CD4-positive, CD25-positive, alpha-beta regulatory T cell (primary cell): ENCODE measurements around the gene TC2N. TPM values are rescaled to one million over a fixed set of nuclear protein-coding genes. Genes with fewer than 3 reads are reported as not detected.
"Not testable (repeated sequence)": the region's sequence is repeated elsewhere in the genome, so short reads cannot be mapped to it uniquely, and the experiment has no call there.

Experiments
- ATAC-seq, 2 donors: fragments of 150-1000 bp; cut with Tn5 transposase; one replicate each; pipeline ENCODE4 v1.10.0; 2021; ENCODE audit warnings: low read depth in 2 of 2, moderate number of reproducible peaks in 2 of 2, moderate library complexity in 1 of 2
- DNase-seq, 3 donors: peaks; one replicate each; pipeline versions ENCODE4 v3.0.0 to v3.0.0-alpha.2; 2012 to 2022; ENCODE audit warnings: mixed read lengths in 1 of 3
- H3K27ac ChIP-seq: one replicate; pipeline ENCODE4 v1.7.0; 2013; ENCODE audit warnings: mild to moderate bottlenecking, low read length; ENCODE audit not compliant: insufficient read depth, poor library complexity, severe bottlenecking
- H3K27me3 ChIP-seq: one replicate; pipeline ENCODE4 v1.7.0; 2013; ENCODE audit warnings: low read length; ENCODE audit not compliant: control insufficient read depth, insufficient read depth
- H3K36me3 ChIP-seq: one replicate; pipeline ENCODE4 v1.7.0; 2013; ENCODE audit warnings: mild to moderate bottlenecking, low read length, moderate library complexity; ENCODE audit not compliant: control insufficient read depth, insufficient read depth
- H3K4me1 ChIP-seq: 2 replicates; pipeline ENCODE4 v1.7.0; 2013; ENCODE audit warnings: mild to moderate bottlenecking, low read length; ENCODE audit not compliant: insufficient read depth, control insufficient read depth, poor library complexity, severe bottlenecking
- H3K4me3 ChIP-seq: one replicate; pipeline ENCODE4 v1.7.0; 2013; ENCODE audit warnings: low read depth, mild to moderate bottlenecking, low read length, moderate library complexity
- H3K9me3 ChIP-seq, 2 experiments: 1 replicate in 1 of 2; 2 replicates in 1 of 2; pipeline ENCODE4 v1.7.0; 2013; ENCODE audit warnings: low read length in 2 of 2, mild to moderate bottlenecking in 1 of 2, moderate library complexity in 1 of 2; ENCODE audit not compliant: control insufficient read depth in 2 of 2
- H3K27ac Mint-ChIP-seq, 3 donors: one replicate each; pipeline ENCODE4 v1.8.0; 2020 to 2022; ENCODE audit warnings: mild to moderate bottlenecking in 3 of 3, mixed read lengths in 3 of 3, moderate library complexity in 2 of 3
- H3K27me3 Mint-ChIP-seq: one replicate; pipeline ENCODE4 v1.8.0; 2022; ENCODE audit warnings: mild to moderate bottlenecking, mixed read lengths
- H3K36me3 Mint-ChIP-seq: one replicate; pipeline ENCODE4 v1.8.0; 2020; ENCODE audit warnings: mixed read lengths
- H3K4me1 Mint-ChIP-seq, 4 donors: one replicate each; pipeline ENCODE4 v1.8.0; 2020 to 2022; ENCODE audit warnings: mixed read lengths in 4 of 4, mild to moderate bottlenecking in 1 of 4
- H3K4me3 Mint-ChIP-seq, 4 donors: one replicate each; pipeline ENCODE4 v1.8.0; 2020 to 2022; ENCODE audit warnings: mild to moderate bottlenecking in 4 of 4, mixed read lengths in 4 of 4, moderate library complexity in 3 of 4
- H3K9me3 Mint-ChIP-seq, 7 donors: one replicate each; pipeline ENCODE4 v1.8.0; 2020 to 2022; ENCODE audit warnings: mixed read lengths in 7 of 7, mild to moderate bottlenecking in 3 of 7, moderate library complexity in 2 of 7
- polyA plus RNA-seq, 4 donors: library from polyadenylated mRNA; unstranded; fragments of 300-500 nt; fragmentation: Illumina TruSeq; gene quantifications; one replicate each; pipeline ENCODE4 v1.2.3, GENCODE V29; 2021
- total RNA-seq: library from RNA; stranded (reverse); gene quantifications from one replicate; pipeline ENCODE4 v1.2.3, GENCODE V29; 2022

The TC2N gene
- total and polyA plus RNA-seq, 5 donors from 2014 or later, result 68.8 to 138 (median 98.5) TPM

DNA sequence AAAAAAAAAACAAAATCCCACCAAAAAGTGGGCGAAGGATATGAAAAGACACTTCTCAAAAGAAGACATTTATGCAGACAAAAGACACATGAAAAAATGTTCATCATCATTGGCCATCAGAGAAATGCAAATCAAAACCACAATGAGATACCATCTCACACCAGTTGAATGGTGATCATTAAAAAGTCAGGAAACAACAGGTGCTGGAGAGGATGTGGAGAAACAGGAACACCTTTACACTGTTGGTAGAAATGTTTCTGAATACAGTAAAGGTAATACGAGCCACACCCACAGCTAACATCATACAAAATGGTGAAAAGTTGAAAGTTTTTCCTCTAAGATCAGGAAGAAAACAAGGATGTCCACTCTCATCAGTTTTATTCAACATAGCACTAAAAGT is 127.5 kb downstream of the TC2N start:
- DNase-seq, H3K27ac Mint-ChIP-seq, H3K36me3 ChIP-seq, H3K27me3 ChIP-seq, H3K4me3 Mint-ChIP-seq, H3K9me3 ChIP-seq, H3K9me3 Mint-ChIP-seq, H3K27ac ChIP-seq, ATAC-seq, H3K36me3 Mint-ChIP-seq, H3K4me1 Mint-ChIP-seq, H3K4me3 ChIP-seq, H3K4me1 ChIP-seq: not testable (repeated sequence)
- H3K27me3 Mint-ChIP-seq, result peaks cover 22% of the 10 kb centered on the region

- ATAC-seq (no peak), DNase-seq (no peak)
- no peaks in the 10 kb centered on the region for H3K36me3 ChIP-seq
- no peak overlapping the region for H3K27ac Mint-ChIP-seq
- H3K36me3 Mint-ChIP-seq, result peaks cover 5% of the 10 kb centered on the region
- peaks cover 2% of the 10 kb centered on the region for H3K27me3 ChIP-seq
- H3K9me3 Mint-ChIP-seq, result peaks cover 0 to 5% (median 0%) of the 10 kb centered on the region in 7 donors
- H3K27me3 Mint-ChIP-seq, result peaks cover 25% of the 10 kb centered on the region
- H3K4me1 Mint-ChIP-seq, result no peaks in the 10 kb centered on the region
- H3K4me1 ChIP-seq, result no peaks in the 10 kb centered on the region
- no peaks in the 10 kb centered on the region for H3K9me3 ChIP-seq
- H3K4me3 Mint-ChIP-seq, result no peak overlapping the region
- no peak overlapping the region for H3K4me3 ChIP-seq
- H3K27ac ChIP-seq, result no peak overlapping the region
Measured at GRCh38 chr14:91737619-91738018, 129.7 kb downstream of the TC2N start.

DNA sequence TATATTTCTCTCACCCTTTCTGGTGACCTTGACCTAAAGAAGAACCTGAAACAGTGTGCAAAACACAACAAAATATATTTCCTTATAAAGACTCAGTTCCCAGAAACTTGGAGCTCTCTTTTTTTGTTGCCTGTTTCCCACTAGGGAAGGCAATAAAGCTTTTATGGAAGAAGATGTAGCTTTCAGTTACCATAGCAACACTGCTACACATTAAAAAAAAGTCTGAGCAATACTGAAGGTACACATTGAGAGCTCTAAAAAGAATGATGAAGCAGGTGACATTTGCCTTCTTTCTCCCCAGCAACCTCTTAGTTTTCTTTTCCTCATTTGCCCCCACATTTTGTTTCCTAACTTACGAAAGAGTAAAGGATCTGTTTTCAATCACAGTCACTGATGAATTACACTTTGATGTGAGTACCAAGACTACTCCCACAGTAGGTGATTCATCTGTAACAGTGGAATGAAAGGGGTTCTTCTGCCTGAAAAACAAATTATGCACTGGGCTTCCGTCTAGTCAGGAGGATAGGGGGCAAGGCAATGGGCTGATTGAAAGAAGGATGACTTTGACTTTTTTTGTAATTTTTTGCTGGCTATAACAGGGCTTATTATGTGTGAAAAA is 134.4 kb downstream of the TC2N start:
- no peaks in the 10 kb centered on the region for H3K9me3 ChIP-seq
- DNase-seq, result no peak
- peaks cover 5% of the 10 kb centered on the region for H3K36me3 Mint-ChIP-seq
- no peaks in the 10 kb centered on the region for H3K4me1 Mint-ChIP-seq
- peaks cover 4% of the 10 kb centered on the region for H3K27me3 ChIP-seq
- H3K4me3 Mint-ChIP-seq, result no peak overlapping the region
- ATAC-seq, result no peak
- H3K27me3 Mint-ChIP-seq, result peaks cover 28% of the 10 kb centered on the region
- H3K4me1 ChIP-seq, result no peaks in the 10 kb centered on the region
- no peak overlapping the region for H3K4me3 ChIP-seq
- no peak overlapping the region for H3K27ac ChIP-seq
- peaks cover 0 to 2% (median 0%) of the 10 kb centered on the region in 7 donors for H3K9me3 Mint-ChIP-seq
- no peaks in the 10 kb centered on the region for H3K36me3 ChIP-seq
- H3K27ac Mint-ChIP-seq, result no peak overlapping the region

DNA sequence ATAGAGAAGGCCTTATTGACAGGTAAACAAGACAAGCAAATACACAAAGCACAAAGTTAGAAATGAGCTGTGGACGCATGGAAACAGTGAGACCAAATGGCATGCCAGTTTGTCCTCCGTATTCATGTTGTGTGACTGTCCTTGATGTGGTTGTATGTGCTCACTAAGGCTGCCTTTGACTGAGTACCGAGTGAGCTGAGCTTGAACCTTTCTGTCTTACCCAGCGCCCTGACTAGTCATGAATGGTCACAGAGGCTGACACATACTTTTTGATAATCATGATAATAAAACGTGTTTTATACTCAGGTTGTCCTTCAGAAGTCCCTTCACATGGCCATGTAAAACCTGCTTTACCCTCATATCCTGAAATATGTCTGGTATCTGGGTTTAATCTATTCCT is 134.9 kb downstream of the TC2N start:
- ATAC-seq, result no peak
- no peaks in the 10 kb centered on the region for H3K36me3 ChIP-seq
- Mint-ChIP-seq H3K9me3 (peaks cover 0 to 2% (median 0%) of the 10 kb centered on the region in 7 donors), H3K4me3 (no peak overlapping the region), H3K27me3 (peaks cover 28% of the 10 kb centered on the region), H3K27ac (no peak overlapping the region), H3K4me1 (no peaks in the 10 kb centered on the region), H3K36me3 (peaks cover 5% of the 10 kb centered on the region)
- no peaks in the 10 kb centered on the region for H3K4me1 ChIP-seq
- DNase-seq, result no peak
- H3K27me3 ChIP-seq, result peaks cover 4% of the 10 kb centered on the region
- H3K4me3 ChIP-seq, result no peak overlapping the region
- H3K9me3 ChIP-seq, result no peaks in the 10 kb centered on the region
- no peak overlapping the region for H3K27ac ChIP-seq

DNA sequence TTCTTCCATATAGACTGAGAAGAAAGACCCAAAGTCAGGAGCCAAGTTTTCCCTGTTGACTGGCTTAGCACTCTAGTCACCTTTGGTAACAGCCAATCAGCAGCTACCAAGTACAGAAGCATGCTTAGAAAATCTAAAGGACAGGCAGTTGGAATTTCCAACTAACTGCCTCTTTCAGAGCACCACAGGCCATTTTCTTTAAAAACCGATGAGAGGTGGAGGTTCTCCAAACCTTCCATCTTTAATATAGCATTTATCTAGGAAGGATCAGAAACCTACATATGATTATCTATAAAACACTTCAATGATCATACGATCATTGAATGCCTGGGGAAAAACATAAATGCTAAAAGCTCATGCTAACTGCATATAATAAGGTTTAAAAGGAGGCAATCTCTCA is 135.3 kb downstream of the TC2N start, which contains the start of gene CATSPERB:
Gene CATSPERB, minus strand, starts transcription at position 101 of the 400 bp plus-strand sequence. CDS start 2,607 bp downstream, outside the sequence.
- peaks cover 0 to 2% (median 0%) of the 10 kb centered on the region in 7 donors for H3K9me3 Mint-ChIP-seq
- no peak within 1 kb of the TSS for H3K4me3 ChIP-seq
- DNase-seq (no peak), ATAC-seq (no peak)
- H3K4me1 Mint-ChIP-seq, result no peaks in the 10 kb centered on the region
- H3K4me3 Mint-ChIP-seq, result no peak within 1 kb of the TSS
- peaks cover 25% of the 10 kb centered on the region for H3K27me3 Mint-ChIP-seq
- H3K36me3 Mint-ChIP-seq, result peaks cover 5% of the 10 kb centered on the region
- peaks cover 4% of the 10 kb centered on the region for H3K27me3 ChIP-seq
- no peak within 1 kb of the TSS for H3K27ac ChIP-seq
- no peaks in the 10 kb centered on the region for H3K4me1 ChIP-seq
- H3K9me3 ChIP-seq, result no peaks in the 10 kb centered on the region
- H3K36me3 ChIP-seq, result no peaks in the 10 kb centered on the region
- H3K27ac Mint-ChIP-seq, result no peak within 1 kb of the TSS

- Histone ChIP-seq H3K27ac (no peak overlapping the region), H3K36me3 (no peaks in the 10 kb centered on the region), H3K27me3 (peaks cover 4% of the 10 kb centered on the region), H3K4me3 (no peak overlapping the region), H3K9me3 (no peaks in the 10 kb centered on the region), H3K4me1 (no peaks in the 10 kb centered on the region)
- DNase-seq, result no peak
- H3K9me3 Mint-ChIP-seq, result peaks cover 0 to 2% (median 0%) of the 10 kb centered on the region in 7 donors
- no peak overlapping the region for H3K4me3 Mint-ChIP-seq
- ATAC-seq, result no peak
- no peaks in the 10 kb centered on the region for H3K4me1 Mint-ChIP-seq
- peaks cover 16% of the 10 kb centered on the region for H3K27me3 Mint-ChIP-seq
- H3K27ac Mint-ChIP-seq, result no peak overlapping the region
- no peaks in the 10 kb centered on the region for H3K36me3 Mint-ChIP-seq
Measured at GRCh38 chr14:91731018-91731417, 136.3 kb downstream of the TC2N start.

DNA sequence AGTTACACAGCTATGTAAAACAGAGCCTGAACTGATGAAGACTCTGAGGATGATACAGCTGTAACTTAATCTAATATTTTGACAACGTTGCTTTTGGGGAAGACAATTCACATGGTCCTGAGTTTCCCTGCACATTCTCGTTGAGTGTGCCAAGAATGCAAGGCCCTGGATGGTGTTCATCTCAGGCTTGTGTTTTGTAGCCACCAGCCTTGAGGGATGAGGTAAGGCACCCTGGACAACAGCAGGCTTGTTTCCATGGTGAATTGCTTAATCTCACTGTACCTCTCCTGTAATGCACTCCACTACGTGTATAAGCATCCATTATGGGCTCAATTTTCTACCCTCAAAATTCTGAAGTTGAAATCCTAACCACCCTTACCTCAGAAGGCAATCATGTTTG is 137.6 kb downstream of the TC2N start:
- no peaks in the 10 kb centered on the region for H3K4me1 ChIP-seq
- Mint-ChIP-seq H3K4me1 (no peaks in the 10 kb centered on the region), H3K9me3 (peaks cover 0 to 1% (median 0%) of the 10 kb centered on the region in 7 donors), H3K36me3 (no peaks in the 10 kb centered on the region), H3K4me3 (no peak overlapping the region), H3K27me3 (peaks cover 15% of the 10 kb centered on the region), H3K27ac (no peak overlapping the region)
- ATAC-seq, result no peak
- H3K9me3 ChIP-seq, result no peaks in the 10 kb centered on the region
- peaks cover 2% of the 10 kb centered on the region for H3K27me3 ChIP-seq
- H3K36me3 ChIP-seq, result no peaks in the 10 kb centered on the region
- no peak overlapping the region for H3K4me3 ChIP-seq
- no peak for DNase-seq
- no peak overlapping the region for H3K27ac ChIP-seq
